ENCODE measurements around the gene COL8A2.
A peak's percentile ranks its signal among the peaks of the same experiment; 100 is the strongest.
"Not testable (repeated sequence)": the region's sequence is repeated elsewhere in the genome, so short reads cannot be mapped to it uniquely, and the experiment has no call there.

COL8A2 gene

DNA sequence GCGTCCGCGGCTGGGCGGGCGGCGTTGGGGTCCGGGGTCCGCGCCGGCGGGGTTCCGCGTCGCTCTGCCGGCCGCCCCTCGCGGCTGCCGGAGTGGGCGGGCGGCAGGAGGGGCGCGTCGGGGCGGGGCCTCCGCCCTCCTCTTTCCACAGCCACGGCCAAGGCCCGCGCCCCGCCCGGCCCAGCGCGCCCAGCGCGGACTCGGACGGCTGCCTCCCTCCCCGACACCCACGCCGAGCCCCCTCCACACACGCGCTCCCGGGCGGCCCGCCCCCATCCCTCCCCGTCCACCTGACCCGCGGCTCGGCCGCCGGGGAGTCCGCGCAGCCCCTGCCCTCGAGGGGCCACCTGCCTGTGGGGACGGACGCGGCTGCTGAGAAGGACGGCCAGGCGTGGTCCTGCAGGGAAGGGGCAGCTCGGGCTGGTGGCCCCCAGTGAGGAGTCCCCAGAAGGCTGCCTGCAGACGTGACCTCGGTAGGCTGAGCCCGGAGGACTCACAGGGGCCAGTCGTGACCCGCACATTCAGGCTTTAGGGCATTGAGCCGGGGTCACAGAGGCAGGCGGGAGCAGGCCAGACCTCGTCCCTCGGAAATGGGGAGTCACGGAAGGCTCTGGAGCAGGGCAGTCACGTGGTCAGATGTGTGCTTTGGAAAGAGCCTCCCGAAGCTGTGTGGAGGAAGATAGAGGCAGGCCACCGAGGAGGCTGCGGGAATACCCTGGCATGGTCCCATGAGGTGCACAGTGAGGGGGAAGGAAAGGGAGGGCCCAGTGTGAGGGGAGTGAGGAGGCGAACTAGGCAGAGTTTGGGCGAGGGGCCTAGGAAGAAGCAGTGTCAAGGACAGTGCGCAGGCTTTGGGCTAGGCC is at the start of gene COL8A2:
COL8A2 (minus strand) TSS at position 94 of the 863 bp plus-strand sequence. CDS start 24,980 bp downstream, outside the sequence.
- DNase-seq (ENCODE audit: low spot score), result peak; percentile 86

- DNase-seq (ENCODE audit: low spot score), result no peak
Observed at GRCh38 chr1:36174713-36175112, 49.7 kb upstream of the COL8A2 start.

DNA sequence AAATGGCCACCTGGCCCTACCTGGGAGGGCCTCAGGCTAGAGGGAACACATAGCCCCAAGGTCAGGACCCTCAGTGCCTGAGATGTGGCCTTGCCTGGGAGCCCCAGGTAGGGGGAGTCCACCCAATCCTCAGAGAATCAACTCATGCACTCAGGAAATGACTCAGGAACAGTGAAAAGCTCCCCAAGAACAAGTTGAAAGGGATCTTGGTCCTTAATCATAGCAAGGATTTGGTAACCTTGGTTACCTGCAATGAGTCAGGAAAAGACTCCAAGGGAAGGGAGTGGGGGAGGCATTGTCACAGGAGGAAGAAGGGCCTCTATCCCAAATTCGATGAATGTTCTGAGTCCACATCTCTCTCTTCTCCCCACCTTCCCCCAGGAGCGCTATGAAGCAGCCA is 48.0 kb upstream of the COL8A2 start:
- no peak for DNase-seq (ENCODE audit: low spot score)

- no peak for DNase-seq (ENCODE audit: low spot score)
Observed at GRCh38 chr1:36172017-36172747, 47.2 kb upstream of the COL8A2 start.

DNA sequence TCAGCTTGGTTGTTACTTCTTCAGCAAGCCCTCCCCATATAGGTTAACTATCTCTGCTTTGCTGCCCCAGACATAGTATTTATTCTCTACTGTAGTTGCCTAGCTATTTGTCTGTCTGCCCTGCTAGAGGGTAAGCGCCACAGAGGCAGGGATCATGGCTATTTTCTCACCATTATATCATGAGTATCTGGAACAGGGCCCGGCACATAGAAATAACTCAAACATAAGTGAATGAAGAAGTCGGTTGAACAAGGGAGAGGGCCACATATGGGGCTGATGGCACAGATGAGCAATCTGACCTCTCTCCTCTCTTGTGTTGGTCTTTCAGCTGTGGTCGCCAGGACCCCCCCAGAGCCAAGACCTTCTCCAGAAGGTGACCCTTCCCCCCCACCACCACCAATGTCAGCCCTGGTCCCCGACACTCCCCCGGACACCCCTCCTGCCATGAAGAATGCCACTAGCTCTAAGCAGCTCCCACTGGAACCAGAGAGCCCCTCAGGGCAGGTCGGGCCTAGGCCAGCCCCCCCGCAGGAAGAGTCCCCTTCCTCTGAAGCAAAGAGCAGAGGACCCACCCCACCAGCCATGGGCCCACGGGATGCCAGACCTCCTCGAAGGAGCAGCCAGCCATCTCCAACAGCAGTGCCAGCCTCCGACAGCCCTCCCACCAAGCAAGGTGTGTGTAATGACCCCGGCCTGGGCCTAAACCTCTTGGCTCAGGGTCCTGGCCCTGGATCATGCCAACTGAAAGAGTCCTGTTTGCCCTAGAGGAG is 45.8 kb upstream of the COL8A2 start:
- DNase-seq (ENCODE audit: low spot score), result no peak

DNA sequence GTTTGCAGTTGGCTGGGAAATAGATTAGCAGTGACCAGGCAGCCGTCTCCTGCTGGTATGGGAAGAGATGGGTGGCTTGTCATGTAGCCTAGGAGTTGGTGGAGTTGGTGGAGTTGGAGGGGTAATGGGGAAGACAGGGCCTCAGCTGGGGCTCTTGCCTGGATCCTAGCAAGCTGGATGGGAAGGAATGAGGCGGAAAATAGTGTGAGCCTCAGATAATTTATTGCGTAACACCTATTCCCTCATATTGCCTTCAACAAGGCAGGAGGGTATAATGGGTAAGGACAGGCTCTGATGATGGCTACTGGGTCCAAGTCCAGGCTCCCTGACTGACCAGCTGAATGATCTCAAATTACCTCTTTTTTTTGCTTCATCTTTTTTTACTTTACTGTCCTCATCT is 43.5 kb upstream of the COL8A2 start:
- DNase-seq (ENCODE audit: low spot score), result no peak

DNA sequence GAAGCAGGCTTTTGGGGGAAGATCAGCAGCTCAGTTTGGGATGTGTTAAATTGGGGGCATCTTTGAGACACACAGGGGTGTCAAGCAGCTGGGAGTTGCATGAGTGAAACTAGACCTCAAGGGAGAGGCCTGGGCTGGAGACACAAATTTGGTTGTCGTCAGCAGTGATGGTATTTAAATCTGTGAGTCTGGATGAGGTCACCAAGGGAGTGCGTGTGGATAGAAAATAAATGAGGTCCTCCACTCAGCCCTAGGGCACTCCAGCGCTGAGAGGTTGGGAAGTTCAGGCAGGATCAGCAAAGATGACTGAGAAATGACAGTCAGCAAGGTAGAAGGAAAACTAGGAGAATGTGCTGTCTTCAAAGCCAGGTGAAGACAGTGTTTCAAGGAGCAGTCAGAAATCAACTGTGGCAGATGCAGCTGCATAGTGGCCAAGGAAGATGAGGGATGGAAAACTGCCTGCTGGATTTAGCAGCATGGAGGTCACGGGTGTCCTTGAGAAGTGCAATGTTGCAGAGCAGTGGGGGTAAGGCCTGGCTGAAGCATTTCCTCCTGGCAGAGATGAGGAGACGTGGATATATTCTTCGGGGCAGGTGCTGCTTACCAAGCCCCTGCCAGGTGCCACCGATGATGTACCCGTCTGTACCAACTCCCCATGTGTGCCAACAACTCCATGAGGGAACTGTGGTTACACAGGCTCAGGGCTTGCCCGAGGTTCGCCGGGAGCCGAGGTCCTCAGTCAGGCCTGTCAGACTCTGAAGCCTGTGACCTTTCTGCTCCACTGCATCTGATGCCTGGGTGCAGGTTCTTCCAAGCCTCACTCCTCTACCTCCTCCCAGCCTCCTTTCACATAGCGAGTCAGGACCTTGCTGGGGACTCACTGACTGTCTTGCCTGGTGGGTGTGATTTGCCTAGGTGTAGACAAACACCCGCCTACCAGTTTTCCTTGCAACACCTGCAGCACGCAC is 42.2 kb upstream of the COL8A2 start:
- no peak for DNase-seq (ENCODE audit: low spot score)

- no peak for DNase-seq (ENCODE audit: low spot score)
Observed at GRCh38 chr1:36166136-36166535, 41.1 kb upstream of the COL8A2 start.

DNA sequence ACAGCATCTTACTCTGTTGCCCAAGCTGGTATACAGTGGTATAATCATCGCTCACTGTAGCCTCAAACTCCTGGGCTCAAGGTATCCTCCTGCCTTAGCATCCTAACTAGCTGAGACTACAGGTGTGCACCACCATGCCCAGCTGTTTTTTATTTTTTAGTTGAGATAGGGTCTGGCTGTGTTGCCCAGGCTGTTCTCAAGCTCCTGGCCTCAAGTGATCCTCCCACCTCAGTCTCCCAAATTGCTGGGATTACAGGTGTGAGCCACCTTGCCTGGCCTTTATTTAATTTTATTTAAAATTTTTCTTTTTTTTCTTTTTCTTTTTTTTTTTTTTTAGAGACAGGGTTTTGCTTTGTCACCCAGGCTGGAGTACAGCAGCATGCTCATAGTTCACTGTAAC is 40.1 kb upstream of the COL8A2 start:
- DNase-seq (ENCODE audit: low spot score), result no peak

GRCh38 chr1:36164361-36164760 is 39.3 kb upstream of the COL8A2 start:
- DNase-seq (ENCODE audit: low spot score), result no peak

GRCh38 chr1:36163426-36163825 is 38.4 kb upstream of the COL8A2 start:
- no peak for DNase-seq (ENCODE audit: low spot score)

GRCh38 chr1:36162680-36163239 is 37.7 kb upstream of the COL8A2 start:
- DNase-seq (ENCODE audit: low spot score), result no peak

- no peak for DNase-seq (ENCODE audit: low spot score)
Observed at GRCh38 chr1:36161641-36162531, 36.9 kb upstream of the COL8A2 start.

GRCh38 chr1:36160949-36161485 is 36.0 kb upstream of the COL8A2 start:
- DNase-seq (ENCODE audit: low spot score), result peak; percentile 75

DNA sequence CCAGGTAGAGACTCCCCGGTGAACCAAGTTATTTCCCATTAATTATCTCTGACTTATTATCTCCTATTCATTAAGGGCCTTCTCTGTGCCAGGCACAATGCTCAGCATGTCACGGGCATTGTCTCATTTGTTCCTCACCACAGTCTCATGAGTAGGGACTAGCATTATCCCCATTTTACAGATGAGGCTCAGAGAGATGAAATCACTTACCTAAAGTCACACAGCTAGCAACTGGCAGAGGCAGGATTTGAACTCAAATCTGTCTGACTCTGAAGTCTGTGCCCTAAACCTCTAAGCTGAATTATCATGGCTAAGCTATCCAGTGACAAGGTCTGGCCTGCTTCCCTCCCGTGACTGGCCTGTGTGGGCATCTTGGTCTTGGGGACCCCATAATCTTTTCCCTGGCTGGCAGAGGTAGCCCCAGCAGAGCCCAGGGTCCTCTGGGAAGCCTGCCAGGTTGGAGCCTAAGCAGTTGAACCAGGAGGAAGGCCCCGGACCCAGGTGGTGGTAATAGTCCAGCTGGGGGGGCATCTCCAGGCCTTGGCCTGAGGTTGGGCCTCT is 35.4 kb upstream of the COL8A2 start:
- no peak for DNase-seq (ENCODE audit: low spot score)

GRCh38 chr1:36159614-36160387 is 34.8 kb upstream of the COL8A2 start:
- DNase-seq (ENCODE audit: low spot score), result no peak

GRCh38 chr1:36158827-36159252 is 33.8 kb upstream of the COL8A2 start:
- not testable (repeated sequence) for DNase-seq (ENCODE audit: low spot score)
